Activated naive CD8-positive, alpha-beta T cell treated with anti-CD3 and anti-CD28 coated beads, Interleukin-2, amount 50 U/mL, for 16 hours (primary cell): ENCODE results near the gene PDHA1.

Experiments
- DNase-seq: peaks from one replicate; pipeline ENCODE4 v3.0.0-alpha.2; 2020; ENCODE audit warnings: low read depth, low spot score

The PDHA1 gene

DNA sequence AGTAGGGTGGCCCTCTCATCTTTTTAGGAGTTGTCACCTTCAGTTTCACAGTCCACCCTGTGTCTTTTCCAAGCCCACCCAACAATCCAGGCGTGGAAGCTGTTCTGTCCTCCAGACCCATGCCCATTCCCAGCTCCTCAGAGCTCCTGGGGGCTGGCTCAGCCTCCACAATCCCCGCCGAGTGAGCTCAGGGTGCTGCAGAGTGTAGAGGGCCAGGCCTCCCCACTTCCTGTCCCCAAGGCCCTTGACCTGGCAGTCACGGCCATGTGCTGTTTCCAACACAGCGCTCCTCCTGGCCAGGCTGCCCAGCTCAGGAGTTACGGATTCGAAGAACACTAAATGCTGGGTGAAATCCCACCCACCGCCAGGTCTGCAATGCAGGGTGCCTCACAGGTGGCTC lies 31.8 kb downstream of the PDHA1 start:
- DNase-seq, result no peak

DNA sequence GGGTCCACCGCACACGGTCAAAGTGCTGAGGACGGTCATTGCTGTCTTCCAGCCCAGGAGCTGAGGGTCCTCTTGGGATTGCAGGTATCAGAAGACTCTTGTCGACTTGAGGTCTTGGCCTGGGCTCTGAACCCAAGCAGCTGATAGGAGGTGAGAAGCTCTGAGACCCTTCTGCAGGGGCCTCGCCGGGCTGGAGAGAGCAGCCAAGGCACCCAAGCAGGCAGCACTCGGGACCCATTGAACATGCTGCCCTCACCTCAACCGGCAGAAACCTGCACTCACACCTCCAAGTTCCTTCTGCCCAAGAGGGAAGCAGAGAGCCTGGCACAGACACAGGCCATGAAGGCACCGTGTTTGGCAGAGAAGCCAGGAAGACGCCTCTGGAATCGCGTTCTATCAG lies 34.1 kb downstream of the PDHA1 start:
- DNase-seq, result no peak

DNA sequence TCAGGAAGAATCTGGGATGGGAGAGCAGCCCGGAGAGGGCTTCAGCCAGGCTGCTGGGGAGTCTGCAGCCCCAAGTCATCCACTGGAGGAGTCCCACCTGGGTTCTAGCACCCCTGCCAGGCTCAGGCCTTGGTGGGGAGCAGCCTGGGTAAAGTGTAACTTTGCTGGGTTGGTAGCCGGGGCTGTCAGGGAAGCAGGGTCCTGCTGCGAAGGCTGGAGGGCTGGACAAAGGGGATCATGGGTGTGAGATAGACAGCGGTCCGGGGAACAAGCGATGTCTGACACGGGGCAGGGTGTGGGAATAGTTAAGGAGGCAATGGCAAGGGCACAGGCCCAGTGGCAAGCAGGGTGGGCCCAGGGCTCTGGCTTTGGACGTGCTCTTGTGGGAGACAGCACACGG lies 37.6 kb downstream of the PDHA1 start:
- DNase-seq, result no peak

DNA sequence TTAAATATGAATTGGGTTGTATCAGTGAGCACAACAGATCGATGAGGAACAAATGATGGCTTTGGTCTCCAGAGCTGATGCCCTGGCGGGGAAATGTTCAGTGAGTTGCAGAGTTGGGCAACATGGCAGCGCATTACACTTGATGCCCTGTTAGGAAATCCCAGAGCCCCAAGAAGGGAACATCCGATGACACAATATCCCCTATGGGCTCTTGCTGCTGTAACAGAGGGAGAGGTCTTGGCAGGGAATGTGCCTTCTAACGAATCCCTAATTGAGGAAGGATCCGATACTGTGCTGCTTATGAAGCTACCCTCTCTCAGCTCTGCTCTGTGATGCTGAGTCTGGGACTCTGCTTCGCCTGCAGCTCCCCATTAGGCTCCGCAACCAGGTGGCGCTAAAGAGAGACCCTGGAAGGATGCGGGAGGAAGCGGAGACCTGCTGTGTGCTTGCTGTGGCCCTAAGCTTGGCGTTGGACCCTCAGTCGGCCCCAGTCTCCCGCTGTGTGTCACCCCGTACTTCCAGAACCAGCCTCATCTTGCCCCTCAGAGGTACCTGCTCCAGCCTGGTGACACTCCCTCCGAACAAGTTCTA lies 38.9 kb downstream of the PDHA1 start:
- DNase-seq, result peak; percentile 11

DNA sequence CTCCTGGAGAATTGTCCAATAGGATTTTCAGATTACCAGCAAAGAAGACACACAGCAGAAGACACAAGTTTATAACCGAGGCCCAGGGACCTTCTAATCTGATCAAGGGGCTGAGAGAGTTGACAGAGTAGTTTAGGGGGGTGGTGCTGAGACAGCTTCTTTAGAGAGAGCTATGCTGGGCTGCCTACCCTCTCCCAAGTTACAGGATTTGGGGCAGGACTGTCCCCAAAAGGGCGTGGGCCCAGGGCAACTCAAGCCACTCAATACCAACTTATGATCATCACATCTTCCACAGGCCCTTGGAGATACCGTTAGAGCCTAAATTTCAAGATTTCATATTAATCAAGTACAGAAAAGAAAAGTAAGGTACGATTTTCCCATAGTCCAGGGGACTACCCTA lies 43.0 kb downstream of the PDHA1 start:
- no peak for DNase-seq

DNA sequence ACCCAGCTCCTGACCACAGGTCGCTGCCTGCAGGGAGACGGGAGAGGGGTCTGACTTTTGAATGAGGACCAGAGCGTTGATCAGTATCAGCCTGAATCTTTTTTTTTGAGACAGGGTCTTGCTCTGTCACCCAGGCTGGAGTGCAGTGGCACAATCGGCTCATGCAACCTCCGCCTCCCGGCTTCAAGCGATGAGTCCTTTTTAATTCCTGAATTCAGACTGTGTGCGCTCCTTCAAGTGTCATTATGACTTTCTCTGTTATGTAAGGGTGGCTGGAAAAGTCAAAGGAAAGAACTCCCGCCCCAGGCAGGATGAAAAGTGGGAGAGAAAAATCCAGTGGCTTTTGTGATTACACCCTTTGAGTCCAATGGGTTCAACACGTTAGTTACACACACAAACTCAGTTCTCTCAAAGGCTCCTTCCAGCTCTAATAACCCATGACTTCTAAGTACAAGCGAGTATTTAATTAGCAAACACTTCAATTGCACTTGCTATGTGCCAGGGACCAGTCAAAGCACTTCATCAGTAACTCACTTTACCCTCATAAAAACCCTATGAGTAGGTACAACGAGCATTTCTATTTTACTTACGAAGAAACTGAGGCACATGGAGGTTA lies 44.4 kb downstream of the PDHA1 start:
- no peak for DNase-seq

DNA sequence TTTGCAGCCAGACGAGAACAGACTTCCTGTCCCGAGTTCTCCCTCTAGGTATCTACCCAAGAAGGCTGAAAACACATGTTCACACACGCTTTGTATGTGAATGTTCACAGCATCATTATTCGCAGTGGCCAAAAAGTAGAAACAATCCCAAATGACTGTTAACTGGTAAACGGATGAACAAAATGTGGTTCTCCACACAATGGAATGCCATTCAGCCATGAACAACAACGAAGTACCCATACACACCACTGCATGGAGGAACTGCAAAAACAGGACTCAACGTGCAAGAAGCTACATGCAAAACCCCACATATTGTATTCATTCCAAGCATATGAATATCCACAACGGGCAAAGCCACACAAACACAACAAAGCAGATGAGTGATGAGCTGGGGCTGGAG lies 45.0 kb downstream of the PDHA1 start:
- DNase-seq, result no peak

DNA sequence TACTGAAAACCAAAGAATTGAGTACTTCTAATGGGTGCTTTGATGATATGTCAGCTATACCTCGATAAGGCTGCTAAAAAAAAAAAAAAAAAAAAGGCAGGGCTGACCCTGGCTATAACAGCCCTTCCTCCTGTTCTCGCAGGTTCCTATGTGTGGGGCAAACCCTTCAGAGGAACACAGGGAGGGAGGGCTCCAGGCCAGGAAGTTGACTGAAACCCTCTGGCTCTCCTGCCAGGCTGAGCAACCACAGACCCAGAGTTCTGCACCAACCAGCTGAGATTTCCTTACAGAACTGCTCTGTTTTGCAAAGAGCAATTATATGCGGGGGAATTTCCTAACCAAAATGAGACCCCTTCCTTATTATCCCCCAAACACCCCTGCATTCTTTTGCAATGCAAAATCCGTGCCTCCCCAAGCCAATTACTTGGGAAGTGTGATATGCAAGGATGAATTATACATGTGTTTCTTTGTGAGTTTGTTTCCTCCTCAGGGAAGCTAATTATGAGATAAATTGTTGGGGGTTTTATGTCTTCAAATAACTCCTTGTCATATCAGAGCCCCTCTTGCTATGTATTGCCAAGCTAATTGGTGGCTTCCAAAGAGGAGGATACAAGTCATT lies 45.6 kb downstream of the PDHA1 start:
- DNase-seq, result no peak

DNA sequence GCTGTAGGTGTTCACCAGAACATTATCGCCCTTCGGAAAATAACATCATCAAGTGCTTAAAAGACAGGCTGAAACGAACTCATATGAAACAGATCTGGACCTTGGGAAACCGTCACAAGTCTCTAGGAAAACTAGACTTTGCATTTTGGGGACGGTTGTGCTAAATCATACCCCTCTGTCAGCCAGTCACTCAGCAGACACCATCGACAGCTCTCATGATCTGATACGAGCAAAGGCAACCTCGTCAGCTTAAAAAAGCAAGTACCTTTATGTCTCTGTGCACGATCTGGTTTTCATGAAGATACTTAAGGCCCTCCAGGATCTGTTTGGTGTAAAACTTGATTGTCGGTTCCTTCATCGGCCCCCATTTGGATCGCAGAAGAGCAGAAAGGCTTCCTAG lies 48.4 kb downstream of the PDHA1 start:
- no peak for DNase-seq

DNA sequence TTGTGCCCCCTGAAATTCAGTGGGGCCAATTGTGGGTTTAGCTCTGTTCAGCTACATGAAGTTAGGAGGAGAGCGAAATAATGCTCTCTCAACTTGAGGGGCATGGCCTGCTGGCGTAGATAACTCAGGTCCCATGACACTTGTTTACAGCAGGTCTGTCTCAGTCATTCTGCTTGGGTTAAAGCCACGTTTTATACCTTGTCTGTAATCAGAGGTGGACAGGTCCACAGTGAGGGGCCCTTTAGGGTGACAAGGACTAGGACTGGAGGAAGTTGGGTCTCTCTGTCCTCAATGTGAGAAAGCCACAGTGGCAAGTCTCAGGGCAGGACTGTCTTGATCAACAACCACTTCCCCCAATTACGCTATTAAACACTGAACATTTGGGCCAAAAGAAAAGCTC lies 49.0 kb downstream of the PDHA1 start:
- no peak for DNase-seq

DNA sequence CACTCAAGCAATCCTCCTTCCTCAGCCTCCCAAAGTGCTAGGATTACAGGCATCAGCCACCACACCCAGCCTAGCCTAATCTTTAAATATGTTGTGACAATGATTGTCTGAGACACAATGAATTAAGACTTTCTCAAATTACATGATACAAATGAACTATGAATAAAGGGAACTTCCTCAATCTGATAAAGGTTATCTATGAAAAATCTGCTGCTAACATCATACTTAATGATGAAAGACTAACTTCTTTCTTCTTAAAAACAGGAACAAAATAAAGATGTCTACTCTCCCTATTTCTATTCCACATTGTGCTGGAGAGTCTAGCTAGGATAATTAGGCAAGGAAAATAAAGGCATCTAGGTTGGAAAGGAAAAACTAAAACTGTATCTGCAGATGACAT lies 60.0 kb downstream of the PDHA1 start:
- DNase-seq, result no peak

DNA sequence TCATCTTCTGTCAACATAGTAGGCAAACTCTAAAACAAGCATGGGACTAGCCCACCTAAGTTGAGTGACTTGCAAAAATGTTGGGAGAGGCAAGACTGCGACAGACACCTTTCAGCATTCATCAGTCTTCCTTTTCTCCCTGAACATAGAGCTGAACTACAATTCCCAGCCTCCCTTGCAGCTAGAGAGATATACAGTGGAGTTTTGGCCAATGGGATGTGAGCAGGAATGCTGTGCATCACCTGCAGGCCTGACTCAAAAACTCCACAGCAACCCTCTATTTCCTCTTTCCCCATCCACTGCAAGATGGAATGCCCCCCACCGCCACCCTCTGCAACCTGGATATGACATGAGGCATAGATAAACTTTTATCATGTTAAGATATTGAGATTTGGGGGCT lies 66.5 kb downstream of the PDHA1 start:
- DNase-seq, result no peak
